A549 (cell line): Measurements from ENCODE around the gene AP4E1.

Source experiments
- BHLHE40 ChIP-seq: IDR thresholded peaks from 2 replicates; pipeline ENCODE4 v1.6.1; 2012; ENCODE audit warnings: low read depth, low read length, inconsistent platforms
- CTCF ChIP-seq: fragments of >200 bp; sonication (Bioruptor Twin); formaldehyde crosslinking; IDR thresholded peaks from 3 replicates; pipeline ENCODE4 v1.5.1; 2016
- EP300 ChIP-seq, 2 experiments: fragments of >200 bp; sonication (Bioruptor Twin); formaldehyde crosslinking; IDR thresholded peaks; 2 replicates in 1 of 2; 3 replicates in 1 of 2; pipeline ENCODE4 v1.6.1; 2016 to 2017
- KDM1A ChIP-seq: fragments of 200-600 bp; sonication (generic); IDR thresholded peaks from 2 replicates; pipeline ENCODE4 v1.6.1; 2016; ENCODE audit warnings: low read depth, mild to moderate bottlenecking
- MAX ChIP-seq: IDR thresholded peaks from 2 replicates; pipeline ENCODE4 v1.6.1; 2012
- PBX3 ChIP-seq: IDR thresholded peaks from 2 replicates; pipeline ENCODE4 v1.6.1; 2012
- POLR2A ChIP-seq: IDR thresholded peaks from 2 replicates; pipeline ENCODE4 v1.6.1; 2012; ENCODE audit warnings: mild to moderate bottlenecking, low read length
- POLR2AphosphoS2 ChIP-seq: conservative IDR thresholded peaks from 2 replicates; pipeline ENCODE4 v1.6.1; 2012; ENCODE audit warnings: low read length, improper control_type of control experiment, inconsistent platforms
- RAD21 ChIP-seq, 2 experiments: fragments of >200 bp in 1 of 2; sonication (Bioruptor Twin) in 1 of 2; formaldehyde crosslinking in 1 of 2; IDR thresholded peaks in 1 of 2; conservative IDR thresholded peaks in 1 of 2; 2 replicates in 1 of 2; 3 replicates in 1 of 2; pipeline ENCODE4 v1.6.1; 2012 to 2018; ENCODE audit warnings: inconsistent platforms in 1 of 2
- ZC3H11A ChIP-seq: fragments of 450-650 bp; IDR thresholded peaks from 2 replicates; pipeline ENCODE4 v1.6.1; 2014; ENCODE audit warnings: antibody characterized with exemption, mild to moderate bottlenecking

GRCh38 chr15:50993598-50993997 lies 85.1 kb downstream of the AP4E1 start:
- TF ChIP-seq BHLHE40 (no peak), POLR2A (no peak), EP300 (IDR thresholded peaks at IDR 0.05) (no peak), POLR2AphosphoS2 (no peak), RAD21 (conservative IDR thresholded peaks at IDR 0.05 in 1 of 2, IDR thresholded peaks at IDR 0.05 in 1 of 2) (no peak), MAX (no peak), CTCF (no peak), PBX3 (no peak), KDM1A (no peak), ZC3H11A (no peak)
